ENCODE measurements around the gene ACCS. TPM values are rescaled to one million over a fixed set of nuclear protein-coding genes. Genes with fewer than 3 reads are reported as not detected.

Gene ACCS
- polyA plus RNA-seq, 2 of the 4 experiments (the other 2 are of a cell fraction) = 21.7 to 24.9 TPM

DNA sequence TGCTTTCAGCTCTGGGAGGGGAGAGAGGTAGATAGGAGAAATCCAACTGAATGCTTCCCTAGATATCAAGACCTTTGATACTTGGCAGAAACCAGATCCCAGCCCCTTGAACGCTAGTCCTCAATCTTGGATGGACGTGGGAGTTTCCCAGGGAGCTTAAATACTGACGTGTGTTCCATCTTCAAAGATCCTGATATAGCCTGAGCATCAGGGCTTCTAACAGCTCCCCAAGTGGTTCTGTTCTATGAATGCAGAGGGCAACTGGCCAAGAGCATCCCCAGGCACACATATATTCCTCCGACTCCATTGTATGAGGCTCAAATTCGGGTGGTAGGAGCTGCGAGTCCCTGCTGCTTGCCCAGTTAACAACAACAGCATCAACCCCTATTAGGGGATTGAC is 8.7 kb upstream of the ACCS start (continued):
- TF ChIP-seq, protein P1, sequence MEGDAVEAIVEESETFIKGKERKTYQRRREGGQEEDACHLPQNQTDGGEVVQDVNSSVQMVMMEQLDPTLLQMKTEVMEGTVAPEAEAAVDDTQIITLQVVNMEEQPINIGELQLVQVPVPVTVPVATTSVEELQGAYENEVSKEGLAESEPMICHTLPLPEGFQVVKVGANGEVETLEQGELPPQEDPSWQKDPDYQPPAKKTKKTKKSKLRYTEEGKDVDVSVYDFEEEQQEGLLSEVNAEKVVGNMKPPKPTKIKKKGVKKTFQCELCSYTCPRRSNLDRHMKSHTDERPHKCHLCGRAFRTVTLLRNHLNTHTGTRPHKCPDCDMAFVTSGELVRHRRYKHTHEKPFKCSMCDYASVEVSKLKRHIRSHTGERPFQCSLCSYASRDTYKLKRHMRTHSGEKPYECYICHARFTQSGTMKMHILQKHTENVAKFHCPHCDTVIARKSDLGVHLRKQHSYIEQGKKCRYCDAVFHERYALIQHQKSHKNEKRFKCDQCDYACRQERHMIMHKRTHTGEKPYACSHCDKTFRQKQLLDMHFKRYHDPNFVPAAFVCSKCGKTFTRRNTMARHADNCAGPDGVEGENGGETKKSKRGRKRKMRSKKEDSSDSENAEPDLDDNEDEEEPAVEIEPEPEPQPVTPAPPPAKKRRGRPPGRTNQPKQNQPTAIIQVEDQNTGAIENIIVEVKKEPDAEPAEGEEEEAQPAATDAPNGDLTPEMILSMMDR (IDR thresholded peaks at IDR 0.05) = no peak
- TF ChIP-seq RAD21 (conservative IDR thresholded peaks at IDR 0.05 in 1 of 2, IDR thresholded peaks at IDR 0.05 in 1 of 2) = no peak

DNA sequence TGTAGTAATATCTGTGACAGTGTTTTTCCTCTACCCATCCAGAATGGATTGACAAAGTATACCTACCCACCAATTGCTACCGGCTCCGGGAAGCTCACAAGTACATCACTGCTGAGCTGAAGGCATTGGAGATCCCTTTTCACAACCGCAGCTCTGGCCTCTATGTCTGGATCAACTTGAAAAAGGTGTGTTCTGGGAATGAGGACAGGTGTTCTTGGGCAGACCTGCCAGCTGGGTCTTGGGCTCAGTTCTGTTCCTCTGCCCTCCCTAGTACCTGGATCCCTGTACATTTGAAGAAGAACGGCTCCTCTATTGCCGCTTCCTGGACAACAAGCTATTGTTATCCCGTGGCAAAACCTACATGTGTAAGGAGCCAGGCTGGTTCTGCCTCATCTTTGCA is 7.8 kb upstream of the ACCS start:
- H3K4me3 ChIP-seq = no peak overlapping the region
- ATAC-seq (no peak), FAIRE-seq (no peak), DNase-seq (ENCODE audit: low read depth in 1 of 2, low spot score in 1 of 2) (no peak)
- H3K4me1 ChIP-seq = no peaks in the 10 kb centered on the region
- no peak overlapping the region for H3K27ac ChIP-seq
- no peak overlapping the region for H3K4me2 ChIP-seq
- no peak for TF ChIP-seq CHD4 (IDR thresholded peaks at IDR 0.05; ENCODE audit: borderline replicate concordance)
- TF ChIP-seq, protein P2, sequence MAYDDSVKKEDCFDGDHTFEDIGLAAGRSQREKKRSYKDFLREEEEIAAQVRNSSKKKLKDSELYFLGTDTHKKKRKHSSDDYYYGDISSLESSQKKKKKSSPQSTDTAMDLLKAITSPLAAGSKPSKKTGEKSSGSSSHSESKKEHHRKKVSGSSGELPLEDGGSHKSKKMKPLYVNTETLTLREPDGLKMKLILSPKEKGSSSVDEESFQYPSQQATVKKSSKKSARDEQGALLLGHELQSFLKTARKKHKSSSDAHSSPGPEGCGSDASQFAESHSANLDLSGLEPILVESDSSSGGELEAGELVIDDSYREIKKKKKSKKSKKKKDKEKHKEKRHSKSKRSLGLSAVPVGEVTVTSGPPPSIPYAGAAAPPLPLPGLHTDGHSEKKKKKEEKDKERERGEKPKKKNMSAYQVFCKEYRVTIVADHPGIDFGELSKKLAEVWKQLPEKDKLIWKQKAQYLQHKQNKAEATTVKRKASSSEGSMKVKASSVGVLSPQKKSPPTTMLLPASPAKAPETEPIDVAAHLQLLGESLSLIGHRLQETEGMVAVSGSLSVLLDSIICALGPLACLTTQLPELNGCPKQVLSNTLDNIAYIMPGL (CRISPR knock-in tag; IDR thresholded peaks at IDR 0.05; ENCODE audit: borderline replicate concordance) = no peak
- H3K9me3 ChIP-seq = no peaks in the 10 kb centered on the region
- WGBS (ENCODE audit: missing lambda C conversion rate) = 54% methylated on average over 6 of the region's 6 CpGs
- POLR2A ChIA-PET = no interaction called here
- CTCF ChIA-PET = interaction anchor here (2.1 kb wide), 1 partner anchor 8 kb away, joined by 11 read pairs; the partner anchor contains the start of gene ACCS

DNA sequence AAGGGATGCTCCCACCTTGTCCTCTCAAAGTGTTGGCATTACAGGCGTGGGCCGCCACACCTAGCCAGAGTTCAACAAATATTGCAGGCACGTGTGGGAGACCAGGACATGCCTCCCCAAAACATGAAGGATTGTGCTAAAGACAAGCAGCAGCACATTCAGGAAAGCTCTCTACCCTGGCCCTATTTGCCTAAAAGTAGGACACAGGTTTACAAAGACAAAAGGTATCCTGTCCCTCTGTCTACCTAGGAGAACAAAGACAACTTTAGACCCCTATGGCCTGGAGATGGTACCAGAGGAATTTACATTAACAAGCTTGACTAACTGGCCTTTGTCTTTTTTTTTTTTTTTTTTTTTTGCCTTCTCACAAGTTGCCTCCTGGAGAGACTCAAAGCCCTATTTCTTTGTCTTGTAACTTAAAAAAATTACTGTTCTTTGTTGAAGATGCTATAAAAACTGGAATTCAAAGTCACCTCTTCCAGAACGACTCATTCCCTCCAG is 859 bp upstream of the ACCS start:
- TF ChIP-seq CHD4 (IDR thresholded peaks at IDR 0.05; ENCODE audit: borderline replicate concordance) (no peak), FOSL2 (IDR thresholded peaks at IDR 0.05) (no peak), FOSL2 (CRISPR knock-in tag; IDR thresholded peaks at IDR 0.05) (no peak), EP300 (IDR thresholded peaks at IDR 0.05) (no peak), NFE2L2 (conservative IDR thresholded peaks at IDR 0.05; ENCODE audit: low read length) (no peak), ESRRA (IDR thresholded peaks at IDR 0.05; ENCODE audit: borderline replicate concordance, low read length) (no peak)
- CTCF ChIA-PET = interaction anchor here (0.6 to 1.4 kb wide), 8 partner anchors 8 to 765 kb away, joined by 3 to 7 read pairs (median 4); no protein-coding TSS in a partner anchor
- DNase-seq (ENCODE audit: low read depth in 1 of 2, low spot score in 1 of 2) = no peak
- ATAC-seq = no peak
- H3K4me1 ChIP-seq = peaks cover 10% of the 10 kb centered on the region; the same call in 1 of the 3 replicates
- POLR2A ChIA-PET = interaction anchor here (0.6 kb wide), 1 partner anchor 10 kb away, joined by 6 read pairs; no protein-coding TSS in a partner anchor
- H3K4me3 ChIP-seq = peak overlapping the region; percentile 75; the same call in 2 of the 3 replicates
- H3K4me2 ChIP-seq = peak overlapping the region; percentile 71
- H3K27ac ChIP-seq = peak overlapping the region; percentile 93 to 97
- no peaks in the 10 kb centered on the region for H3K9me3 ChIP-seq
- no peak for FAIRE-seq
- WGBS (ENCODE audit: missing lambda C conversion rate) = 57% methylated on average over 4 of the region's 4 CpGs

DNA sequence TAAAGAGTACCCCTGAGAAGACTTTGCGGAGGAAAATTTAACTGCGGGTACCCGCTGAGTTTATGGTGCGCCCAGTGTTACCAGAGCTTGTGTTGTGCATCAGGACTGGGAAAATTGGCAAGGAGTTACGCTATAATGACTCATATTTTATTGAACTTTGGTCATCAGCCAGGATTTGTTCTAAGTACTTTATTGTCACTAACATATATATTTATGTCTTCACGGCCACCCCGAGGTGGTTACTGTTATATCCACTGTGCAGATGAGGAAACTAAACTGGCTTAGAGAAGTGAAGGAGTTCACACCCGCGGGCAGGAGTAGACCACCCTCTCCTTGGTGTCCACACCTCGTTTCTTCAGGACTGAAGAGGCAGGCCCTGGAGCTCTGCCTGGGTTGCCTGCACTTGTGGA is 667 bp downstream of the ACCS start:
- no peak for TF ChIP-seq MAZ (IDR thresholded peaks at IDR 0.05; ENCODE audit: borderline replicate concordance, low read depth, low read length)
- no peak for TF ChIP-seq BHLHE40 (IDR thresholded peaks at IDR 0.05; ENCODE audit: low read depth, low read length)
- no peak for TF ChIP-seq RCOR1 (IDR thresholded peaks at IDR 0.05; ENCODE audit: low read depth, low read length)
- TF ChIP-seq FOXS1 (CRISPR knock-in tag; IDR thresholded peaks at IDR 0.05) = no peak
- TF ChIP-seq FOSL2 (IDR thresholded peaks at IDR 0.05) = peak; percentile 36; the same call in 1 of the 2 replicates
- TF ChIP-seq FOSL2 (CRISPR knock-in tag; IDR thresholded peaks at IDR 0.05) = peak; percentile 70
- TF ChIP-seq HOXB5 (CRISPR knock-in tag; IDR thresholded peaks at IDR 0.05) = no peak
- TF ChIP-seq, protein P3, sequence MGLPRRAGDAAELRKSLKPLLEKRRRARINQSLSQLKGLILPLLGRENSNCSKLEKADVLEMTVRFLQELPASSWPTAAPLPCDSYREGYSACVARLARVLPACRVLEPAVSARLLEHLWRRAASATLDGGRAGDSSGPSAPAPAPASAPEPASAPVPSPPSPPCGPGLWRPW (IDR thresholded peaks at IDR 0.05) = no peak
- Histone ChIP-seq H3K27ac (peak overlapping the region; percentile 93 to 97), H3K4me3 (peak overlapping the region; percentile 75), H3K4me2 (peak overlapping the region; percentile 71), H3K4me1 (peaks cover 10% of the 10 kb centered on the region; the same call in 1 of the 3 replicates), H3K9me3 (no peaks in the 10 kb centered on the region)
- DNase-seq (ENCODE audit: low read depth in 1 of 2, low spot score in 1 of 2) = peak in 1 of 2 experiments; percentile 46
- ATAC-seq = peak; percentile 9 to 10; a peak in 4 of 6 replicates
- CTCF ChIA-PET = interaction anchor here (0.7 to 1.4 kb wide), 12 partner anchors 10 to 282 kb away, joined by 3 to 11 read pairs (median 4); no protein-coding TSS in a partner anchor
- POLR2A ChIA-PET = interaction anchor here (0.7 to 1.5 kb wide), 3 partner anchors 18 to 160 kb away, joined by 3 to 5 read pairs (median 5); no protein-coding TSS in a partner anchor
- FAIRE-seq = no peak
- WGBS (ENCODE audit: missing lambda C conversion rate) = 12% methylated on average over 10 of the region's 10 CpGs
